ENCODE measurements around the gene STMN3. TPM values are rescaled to one million over a fixed set of nuclear protein-coding genes. Genes with fewer than 3 reads are reported as not detected.
A peak's percentile ranks its signal among the peaks of the same experiment; 100 is the strongest.

The STMN3 gene
- total RNA-seq, 4 donors from 2014 or later = 9.4 to 23.0 (median 12.0) TPM

- no peak for TF ChIP-seq POLR2A (IDR thresholded peaks at IDR 0.05)
- TF ChIP-seq CTCF (IDR thresholded peaks at IDR 0.05) = no peak
- 26 to 28% methylated on average over 16 to 18 of the region's 36 CpGs for WGBS, 2 donors
- intact Hi-C loops (cut with DNase I; ENCODE audit: low total_unique reads) = no loop called here
- no peak for DNase-seq (ENCODE audit: low spot score in 2 of 2)
- H3K4me3 ChIP-seq (ENCODE audit: low read depth, poor library complexity, severe bottlenecking) = peak overlapping the region; percentile 80
These were observed 27.3 kb downstream of the STMN3 start for GRCh38 chr20:63625771-63626423.

GRCh38 chr20:63624486-63624885, 28.7 kb downstream of the STMN3 start:
- no peak overlapping the region for H3K4me3 ChIP-seq (ENCODE audit: low read depth, poor library complexity, severe bottlenecking)
- TF ChIP-seq CTCF (IDR thresholded peaks at IDR 0.05) = no peak
- TF ChIP-seq POLR2A (IDR thresholded peaks at IDR 0.05) = no peak
- DNase-seq (ENCODE audit: low spot score in 2 of 2) = no peak
- intact Hi-C loops (cut with DNase I; ENCODE audit: low total_unique reads) = no loop called here
- WGBS, 2 donors = 83% methylated on average over 15 of the region's 15 CpGs

- 94 to 96% methylated on average over 14 of the region's 14 CpGs for WGBS, 2 donors
- no peak overlapping the region for H3K4me3 ChIP-seq (ENCODE audit: low read depth, poor library complexity, severe bottlenecking)
- TF ChIP-seq POLR2A (IDR thresholded peaks at IDR 0.05) = no peak
- no peak for TF ChIP-seq CTCF (IDR thresholded peaks at IDR 0.05)
- intact Hi-C loops (cut with DNase I; ENCODE audit: low total_unique reads) = no loop called here
- DNase-seq (ENCODE audit: low spot score in 2 of 2) = no peak
These were observed 30.5 kb downstream of the STMN3 start for GRCh38 chr20:63622732-63623131.

- no peak for DNase-seq (ENCODE audit: low spot score in 2 of 2)
- intact Hi-C loops (cut with DNase I; ENCODE audit: low total_unique reads) = no loop called here
- WGBS, 2 donors = 92 to 95% methylated on average over 4 of the region's 4 CpGs
- no peak overlapping the region for H3K4me3 ChIP-seq (ENCODE audit: low read depth, poor library complexity, severe bottlenecking)
- no peak for TF ChIP-seq POLR2A (IDR thresholded peaks at IDR 0.05)
- no peak for TF ChIP-seq CTCF (IDR thresholded peaks at IDR 0.05)
These were observed 31.1 kb downstream of the STMN3 start for GRCh38 chr20:63622096-63622495.

- DNase-seq (ENCODE audit: low spot score in 2 of 2) = no peak
- intact Hi-C loops (cut with DNase I; ENCODE audit: low total_unique reads) = no loop called here
- TF ChIP-seq POLR2A (IDR thresholded peaks at IDR 0.05) (no peak), CTCF (IDR thresholded peaks at IDR 0.05) (no peak)
- 84 to 88% methylated on average over 8 of the region's 8 CpGs for WGBS, 2 donors
- no peak overlapping the region for H3K4me3 ChIP-seq (ENCODE audit: low read depth, poor library complexity, severe bottlenecking)
These were observed 32.2 kb downstream of the STMN3 start for GRCh38 chr20:63620991-63621390.

GRCh38 chr20:63619505-63619904, 33.7 kb downstream of the STMN3 start:
- intact Hi-C loops (cut with DNase I; ENCODE audit: low total_unique reads) = no loop called here
- no peak for TF ChIP-seq POLR2A (IDR thresholded peaks at IDR 0.05)
- no peak for TF ChIP-seq CTCF (IDR thresholded peaks at IDR 0.05)
- no peak for DNase-seq (ENCODE audit: low spot score in 2 of 2)
- no peak overlapping the region for H3K4me3 ChIP-seq (ENCODE audit: low read depth, poor library complexity, severe bottlenecking)
- WGBS, 2 donors = 82 to 85% methylated on average over 13 of the region's 13 CpGs

Measured in lower leg skin (tissue), 4 donors.